MM.1S (cell line): ENCODE results near the gene MAGI1.

Source experiments
- EZH2 ChIP-seq: fragments of 300-600 bp; sonication (generic); optimal IDR thresholded peaks from 2 replicates; pipeline ENCODE3; 2017; ENCODE audit warnings: low read depth, mild to moderate bottlenecking, antibody characterized with exemption, low read length, mixed read lengths
- EZH2phosphoT487 ChIP-seq: fragments of 300-600 bp; sonication (generic); IDR thresholded peaks from 2 replicates; pipeline ENCODE4 v1.6.1; 2018; ENCODE audit warnings: antibody characterized with exemption, low read length
- TF ChIP-seq, protein P1 (sequence below): fragments of 300-600 bp; sonication (generic); IDR thresholded peaks from 2 replicates; pipeline ENCODE4 v1.5.1; 2016; ENCODE audit warnings: antibody characterized with exemption, low read length, mixed read lengths

DNA sequence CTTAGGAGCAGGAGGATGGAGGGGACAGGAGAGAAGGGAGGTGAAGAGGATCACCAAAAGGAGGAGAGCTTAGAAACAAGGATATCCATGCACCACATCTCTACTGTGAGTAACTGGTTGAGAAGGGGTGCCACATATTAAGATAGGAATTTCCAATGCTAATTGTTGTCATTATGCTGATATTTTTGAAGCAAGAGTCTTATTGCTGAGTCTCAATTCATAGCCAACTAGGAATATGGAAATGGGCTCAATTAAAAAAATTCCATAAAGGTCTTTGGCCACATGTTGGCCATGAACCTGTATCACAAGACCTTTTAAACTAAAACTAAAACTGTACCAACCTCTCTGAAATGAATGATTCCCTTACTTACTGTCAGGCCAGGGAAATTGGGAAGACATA is 642.6 kb downstream of the MAGI1 start:
- TF ChIP-seq, protein P1, sequence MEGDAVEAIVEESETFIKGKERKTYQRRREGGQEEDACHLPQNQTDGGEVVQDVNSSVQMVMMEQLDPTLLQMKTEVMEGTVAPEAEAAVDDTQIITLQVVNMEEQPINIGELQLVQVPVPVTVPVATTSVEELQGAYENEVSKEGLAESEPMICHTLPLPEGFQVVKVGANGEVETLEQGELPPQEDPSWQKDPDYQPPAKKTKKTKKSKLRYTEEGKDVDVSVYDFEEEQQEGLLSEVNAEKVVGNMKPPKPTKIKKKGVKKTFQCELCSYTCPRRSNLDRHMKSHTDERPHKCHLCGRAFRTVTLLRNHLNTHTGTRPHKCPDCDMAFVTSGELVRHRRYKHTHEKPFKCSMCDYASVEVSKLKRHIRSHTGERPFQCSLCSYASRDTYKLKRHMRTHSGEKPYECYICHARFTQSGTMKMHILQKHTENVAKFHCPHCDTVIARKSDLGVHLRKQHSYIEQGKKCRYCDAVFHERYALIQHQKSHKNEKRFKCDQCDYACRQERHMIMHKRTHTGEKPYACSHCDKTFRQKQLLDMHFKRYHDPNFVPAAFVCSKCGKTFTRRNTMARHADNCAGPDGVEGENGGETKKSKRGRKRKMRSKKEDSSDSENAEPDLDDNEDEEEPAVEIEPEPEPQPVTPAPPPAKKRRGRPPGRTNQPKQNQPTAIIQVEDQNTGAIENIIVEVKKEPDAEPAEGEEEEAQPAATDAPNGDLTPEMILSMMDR = no peak
- TF ChIP-seq EZH2phosphoT487 (no peak), EZH2 (no peak)
